Activated naive CD8-positive, alpha-beta T cell (primary cell): ENCODE results near the gene ZBTB5.
"Not testable (repeated sequence)": the region's sequence is repeated elsewhere in the genome, so short reads cannot be mapped to it uniquely, and the experiment has no call there.

Experiments used
- H3K27ac Mint-ChIP-seq: one replicate; pipeline ENCODE4 v1.8.0; 2021; ENCODE audit warnings: mixed read lengths
- H3K27me3 Mint-ChIP-seq: one replicate; pipeline ENCODE4 v1.8.0; 2021; ENCODE audit warnings: mixed read lengths
- H3K36me3 Mint-ChIP-seq: one replicate; pipeline ENCODE4 v1.8.0; 2021; ENCODE audit warnings: mixed read lengths
- H3K4me1 Mint-ChIP-seq: one replicate; pipeline ENCODE4 v1.8.0; 2021; ENCODE audit warnings: low read depth, mixed read lengths
- H3K4me3 Mint-ChIP-seq: one replicate; pipeline ENCODE4 v1.8.0; 2021; ENCODE audit warnings: mild to moderate bottlenecking, mixed read lengths
- H3K9me3 Mint-ChIP-seq: one replicate; pipeline ENCODE4 v1.8.0; 2021; ENCODE audit warnings: low read depth, mixed read lengths

Gene ZBTB5

DNA sequence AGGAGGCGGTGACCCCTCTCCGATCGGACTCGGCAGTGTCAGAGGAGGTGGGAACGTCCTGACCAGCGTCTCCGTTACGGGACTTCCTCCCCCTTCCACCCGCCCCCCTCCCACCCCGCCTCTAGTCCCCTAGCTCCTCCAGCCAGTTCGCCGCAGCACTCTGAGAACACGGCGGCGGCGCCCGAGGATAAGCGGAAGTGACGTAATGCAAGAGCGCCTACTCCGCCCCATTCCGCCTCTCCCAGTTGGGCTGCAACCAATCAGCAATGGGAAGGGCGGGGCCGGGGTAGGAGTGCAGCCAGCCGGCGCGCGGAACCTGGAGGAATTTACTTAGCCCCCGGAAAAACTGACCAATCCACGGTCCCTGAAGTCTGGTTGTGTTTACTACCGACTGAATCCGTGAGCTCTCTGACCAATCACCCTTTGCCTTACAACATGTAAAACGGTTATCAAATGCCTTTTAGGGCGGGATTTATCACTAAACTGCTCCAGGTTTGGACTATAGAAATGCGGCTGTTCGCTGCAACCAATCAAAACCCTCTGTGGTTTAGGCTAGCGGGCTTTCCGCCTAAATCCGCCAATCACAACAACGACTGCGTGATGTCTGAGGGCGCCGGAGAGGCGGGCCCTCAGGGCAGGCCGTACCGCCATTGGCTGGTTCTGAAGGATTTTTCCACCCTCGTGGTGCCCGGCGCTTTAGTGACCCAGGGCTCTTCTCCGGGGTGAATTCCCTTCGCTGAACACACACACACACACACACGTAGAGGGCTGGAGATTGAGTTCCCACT lies at the start of gene ZBTB5:
ZBTB5 (minus strand) TSS at position 202 of the 788 bp plus-strand sequence. CDS start 22,899 bp downstream, outside the sequence.
- Mint-ChIP-seq H3K36me3 (peaks cover 5% of the 10 kb centered on the region), H3K27ac (peak within 1 kb of the TSS; percentile 96), H3K27me3 (no peaks in the 10 kb centered on the region), H3K4me3 (peak within 1 kb of the TSS; percentile 95), H3K9me3 (no peaks in the 10 kb centered on the region), H3K4me1 (peaks cover 42% of the 10 kb centered on the region)

DNA sequence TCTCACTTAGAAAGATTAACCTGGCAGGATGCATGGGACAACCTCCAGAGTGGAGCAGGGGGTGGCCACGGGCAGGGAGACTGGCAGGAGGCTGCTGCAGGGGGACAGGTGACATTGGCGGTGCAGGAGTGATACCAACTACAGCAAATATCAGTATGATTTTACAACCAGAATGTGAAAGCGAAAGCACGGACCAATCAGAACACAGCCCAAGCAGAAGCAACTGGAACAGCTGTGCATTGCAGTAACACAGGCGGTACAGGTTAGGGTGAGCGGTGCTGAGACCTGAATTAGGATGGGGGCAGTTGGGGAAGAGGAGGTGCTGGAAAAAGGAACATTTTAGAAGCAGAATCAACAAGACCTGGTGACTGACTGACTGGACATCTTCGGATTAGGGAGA lies 49.7 kb upstream of the ZBTB5 start:
- peaks cover 5% of the 10 kb centered on the region for H3K36me3 Mint-ChIP-seq
- H3K27me3 Mint-ChIP-seq, result no peaks in the 10 kb centered on the region
- H3K4me3 Mint-ChIP-seq, result no peak overlapping the region
- no peaks in the 10 kb centered on the region for H3K9me3 Mint-ChIP-seq
- no peaks in the 10 kb centered on the region for H3K4me1 Mint-ChIP-seq
- no peak overlapping the region for H3K27ac Mint-ChIP-seq

GRCh38 chr9:37514415-37514814 lies 49.2 kb upstream of the ZBTB5 start:
- H3K4me3 Mint-ChIP-seq, H3K9me3 Mint-ChIP-seq, H3K27me3 Mint-ChIP-seq, H3K4me1 Mint-ChIP-seq, H3K36me3 Mint-ChIP-seq, H3K27ac Mint-ChIP-seq: not testable (repeated sequence)

DNA sequence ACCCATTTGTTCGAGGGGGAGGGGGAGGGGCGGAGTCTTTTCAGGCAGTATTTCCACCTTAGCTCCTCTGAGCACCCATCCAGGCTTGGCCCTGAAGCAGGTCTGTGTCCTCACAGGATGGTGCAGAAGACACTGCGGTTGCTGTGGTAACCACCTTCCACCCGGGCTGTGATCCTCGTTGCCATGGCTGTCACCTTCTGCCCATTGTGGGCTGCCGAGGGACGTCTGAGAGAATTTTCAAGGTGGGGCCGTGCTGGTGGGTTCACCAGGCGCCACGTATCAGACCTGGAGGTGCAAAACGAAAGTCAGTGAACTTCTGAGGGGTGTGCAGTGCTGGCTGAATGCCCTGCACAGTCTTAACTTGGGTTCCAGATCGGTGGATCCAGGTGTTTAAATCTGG lies 47.2 kb upstream of the ZBTB5 start:
- no peak overlapping the region for H3K4me3 Mint-ChIP-seq
- H3K4me1 Mint-ChIP-seq, result no peaks in the 10 kb centered on the region
- H3K36me3 Mint-ChIP-seq, result peaks cover 3% of the 10 kb centered on the region

DNA sequence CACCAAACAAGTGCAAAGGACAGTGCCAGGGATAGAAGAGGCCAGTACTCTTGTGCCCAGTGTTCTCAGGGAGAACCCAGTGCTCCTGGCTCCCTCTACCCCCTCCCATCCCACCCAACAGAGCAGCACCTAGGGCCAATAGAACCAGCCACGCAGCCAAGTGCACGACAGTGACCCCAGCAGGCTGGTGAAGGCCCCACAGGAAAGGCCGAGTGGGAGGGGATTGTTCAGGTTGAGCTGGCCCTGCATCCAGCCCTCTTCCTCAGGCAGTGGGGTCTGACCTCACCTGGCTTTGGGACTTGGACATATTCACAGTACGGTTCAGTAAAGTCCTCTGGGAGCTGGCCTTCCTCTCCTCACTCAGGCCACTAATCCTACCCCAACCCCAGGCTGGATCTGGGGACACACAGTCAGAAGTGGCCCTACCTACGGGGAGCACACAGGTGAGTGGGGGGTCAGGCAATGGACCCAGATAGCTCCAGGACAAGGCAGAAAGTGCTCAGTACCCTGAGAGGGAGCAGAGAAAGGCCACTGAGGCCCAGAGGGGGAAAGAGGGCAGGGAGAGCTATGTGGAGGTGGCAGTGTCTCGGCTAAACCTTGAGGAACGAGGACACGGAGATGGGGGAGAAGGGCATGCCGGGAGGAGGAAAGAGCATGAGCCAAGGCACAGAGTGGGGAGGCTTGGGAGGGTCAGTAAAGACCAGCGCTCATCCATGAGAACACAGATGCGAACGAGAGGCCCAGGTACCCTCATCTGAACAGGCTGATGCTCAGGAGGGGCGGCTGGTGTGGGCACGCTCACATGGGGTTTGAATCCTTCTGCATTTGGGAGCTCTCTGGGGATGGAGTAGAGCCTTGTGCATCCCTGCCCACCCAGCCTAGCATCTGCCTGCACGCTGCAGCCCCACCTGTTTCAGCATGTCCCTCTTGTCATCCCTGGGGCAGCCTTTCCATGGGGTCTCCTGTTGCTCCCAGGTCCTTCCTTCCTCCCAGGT lies 46.1 kb upstream of the ZBTB5 start:
- H3K27ac Mint-ChIP-seq, result no peak overlapping the region
- no peaks in the 10 kb centered on the region for H3K4me1 Mint-ChIP-seq
- H3K9me3 Mint-ChIP-seq, result no peaks in the 10 kb centered on the region
- no peak overlapping the region for H3K4me3 Mint-ChIP-seq
- peaks cover 3% of the 10 kb centered on the region for H3K36me3 Mint-ChIP-seq
- no peaks in the 10 kb centered on the region for H3K27me3 Mint-ChIP-seq

More for the DNA sequence above, 47.2 kb upstream of the ZBTB5 start:
- Mint-ChIP-seq H3K27ac (no peak overlapping the region), H3K27me3 (no peaks in the 10 kb centered on the region), H3K9me3 (no peaks in the 10 kb centered on the region)

GRCh38 chr9:37510053-37510452 lies 44.8 kb upstream of the ZBTB5 start:
- not testable (repeated sequence) for H3K27ac Mint-ChIP-seq, H3K4me1 Mint-ChIP-seq, H3K27me3 Mint-ChIP-seq, H3K9me3 Mint-ChIP-seq, H3K4me3 Mint-ChIP-seq, H3K36me3 Mint-ChIP-seq

DNA sequence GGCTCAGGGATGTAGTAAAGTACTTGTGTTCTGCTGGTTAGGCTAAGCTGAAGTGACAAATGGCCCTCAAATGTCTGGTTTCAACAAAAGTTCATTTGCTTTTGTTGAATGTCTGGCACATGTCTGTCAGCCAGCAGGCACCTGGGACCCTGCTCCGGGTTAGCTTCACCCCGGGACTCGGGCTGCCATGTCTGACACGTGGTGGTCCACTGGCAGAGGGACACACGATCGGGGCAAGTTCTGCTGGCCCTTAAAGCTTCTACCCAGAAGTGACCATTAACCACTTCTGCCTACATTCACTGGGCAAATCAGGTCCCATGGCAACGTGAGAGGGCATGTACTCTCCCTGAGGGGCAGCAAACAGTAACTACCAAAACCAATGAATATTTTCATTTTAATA lies 44.3 kb upstream of the ZBTB5 start:
- H3K36me3 Mint-ChIP-seq, result no peaks in the 10 kb centered on the region
- H3K27ac Mint-ChIP-seq, result no peak overlapping the region
- H3K4me3 Mint-ChIP-seq, result no peak overlapping the region
- no peaks in the 10 kb centered on the region for H3K4me1 Mint-ChIP-seq
- H3K27me3 Mint-ChIP-seq, result no peaks in the 10 kb centered on the region
- no peaks in the 10 kb centered on the region for H3K9me3 Mint-ChIP-seq

- Mint-ChIP-seq H3K27me3 (no peaks in the 10 kb centered on the region), H3K27ac (no peak overlapping the region), H3K4me1 (peaks cover 2% of the 10 kb centered on the region), H3K4me3 (no peak overlapping the region), H3K9me3 (no peaks in the 10 kb centered on the region), H3K36me3 (peaks cover 3% of the 10 kb centered on the region)
These were observed 43.6 kb upstream of the ZBTB5 start for GRCh38 chr9:37508834-37509206.

GRCh38 chr9:37508135-37508833 lies 43.0 kb upstream of the ZBTB5 start:
- peaks cover 3% of the 10 kb centered on the region for H3K36me3 Mint-ChIP-seq
- no peak overlapping the region for H3K4me3 Mint-ChIP-seq
- peaks cover 5% of the 10 kb centered on the region for H3K4me1 Mint-ChIP-seq
- no peak overlapping the region for H3K27ac Mint-ChIP-seq
- H3K27me3 Mint-ChIP-seq, result no peaks in the 10 kb centered on the region
- H3K9me3 Mint-ChIP-seq, result no peaks in the 10 kb centered on the region

GRCh38 chr9:37507566-37508134 lies 42.4 kb upstream of the ZBTB5 start:
- no peak overlapping the region for H3K4me3 Mint-ChIP-seq
- peaks cover 3% of the 10 kb centered on the region for H3K36me3 Mint-ChIP-seq
- no peaks in the 10 kb centered on the region for H3K9me3 Mint-ChIP-seq
- H3K27me3 Mint-ChIP-seq, result no peaks in the 10 kb centered on the region
- peaks cover 8% of the 10 kb centered on the region for H3K4me1 Mint-ChIP-seq
- H3K27ac Mint-ChIP-seq, result no peak overlapping the region

- Mint-ChIP-seq H3K27me3 (no peaks in the 10 kb centered on the region), H3K27ac (no peak overlapping the region), H3K4me1 (peaks cover 8% of the 10 kb centered on the region), H3K4me3 (no peak overlapping the region), H3K9me3 (no peaks in the 10 kb centered on the region), H3K36me3 (peaks cover 3% of the 10 kb centered on the region)
These were observed 39.4 kb upstream of the ZBTB5 start for GRCh38 chr9:37504605-37505004.

- Mint-ChIP-seq H3K36me3 (peaks cover 3% of the 10 kb centered on the region), H3K4me1 (peaks cover 8% of the 10 kb centered on the region), H3K27ac (no peak overlapping the region), H3K27me3 (no peaks in the 10 kb centered on the region), H3K9me3 (no peaks in the 10 kb centered on the region), H3K4me3 (no peak overlapping the region)
These were observed 38.5 kb upstream of the ZBTB5 start for GRCh38 chr9:37503736-37504135.

- peaks cover 8% of the 10 kb centered on the region for H3K4me1 Mint-ChIP-seq
- H3K4me3 Mint-ChIP-seq, result no peak overlapping the region
- H3K36me3 Mint-ChIP-seq, result peaks cover 3% of the 10 kb centered on the region
- H3K27ac Mint-ChIP-seq, result no peak overlapping the region
- no peaks in the 10 kb centered on the region for H3K9me3 Mint-ChIP-seq
- no peaks in the 10 kb centered on the region for H3K27me3 Mint-ChIP-seq
These were observed 36.8 kb upstream of the ZBTB5 start for GRCh38 chr9:37501957-37502596.

- Mint-ChIP-seq H3K36me3 (peaks cover 6% of the 10 kb centered on the region), H3K4me3 (no peak overlapping the region), H3K27ac (no peak overlapping the region), H3K4me1 (peaks cover 8% of the 10 kb centered on the region), H3K27me3 (no peaks in the 10 kb centered on the region), H3K9me3 (no peaks in the 10 kb centered on the region)
These were observed 34.0 kb upstream of the ZBTB5 start for GRCh38 chr9:37499297-37499696.
